Stimulated activated CD8-positive, alpha-beta memory T cell treated with anti-CD3 and anti-CD28 coated beads, Interleukin-7, amount 100 ng/mL, for 48 hours (primary cell): ENCODE data around the gene DNAH5.

ENCODE experiments used
- DNase-seq, 2 donors: peaks; one replicate each; pipeline ENCODE4 v3.0.0-alpha.2; 2020; ENCODE audit warnings: low read depth in 1 of 2; ENCODE audit errors: extremely low read depth in 1 of 2

The DNAH5 gene

DNA sequence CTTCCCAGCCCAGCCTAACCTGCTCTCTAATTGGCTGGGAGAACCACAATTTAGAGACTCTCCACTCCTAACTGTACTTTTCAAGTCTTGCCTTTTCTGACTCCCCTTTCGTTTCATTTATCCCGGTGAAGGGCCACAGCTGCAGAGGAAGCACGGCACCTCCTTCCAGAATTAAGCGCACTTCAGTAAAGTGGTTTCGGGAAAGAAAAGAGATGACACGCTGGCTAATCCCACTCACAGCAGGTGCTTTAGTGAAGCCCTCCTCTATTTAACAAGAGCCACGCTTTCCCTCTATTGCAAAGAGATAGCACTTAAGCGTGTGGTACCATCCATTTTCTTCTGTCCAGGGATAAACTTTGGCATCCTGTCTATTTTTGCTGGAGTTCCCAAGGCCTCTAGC is 4.8 kb downstream of the DNAH5 start:
- DNase-seq = no peak

DNA sequence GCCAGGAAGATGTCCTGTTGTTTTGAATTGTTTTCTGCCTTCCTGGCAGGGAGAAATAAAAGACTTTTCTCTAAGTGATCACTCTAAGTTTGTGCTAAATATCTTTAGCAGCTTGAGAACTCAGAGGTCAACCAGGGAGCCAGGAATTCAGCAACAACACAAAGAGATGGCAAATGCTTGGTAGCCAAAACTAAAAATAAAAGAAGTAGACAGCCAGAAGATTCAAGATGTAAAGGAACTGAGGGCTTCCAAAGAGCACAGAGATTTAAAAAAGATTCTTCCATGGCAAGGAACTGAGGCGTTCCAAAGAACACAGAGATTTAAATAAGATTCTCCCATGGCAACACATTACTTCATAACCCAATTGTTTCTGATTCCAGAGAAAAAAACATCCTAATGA is 9.6 kb downstream of the DNAH5 start:
- no peak for DNase-seq

DNA sequence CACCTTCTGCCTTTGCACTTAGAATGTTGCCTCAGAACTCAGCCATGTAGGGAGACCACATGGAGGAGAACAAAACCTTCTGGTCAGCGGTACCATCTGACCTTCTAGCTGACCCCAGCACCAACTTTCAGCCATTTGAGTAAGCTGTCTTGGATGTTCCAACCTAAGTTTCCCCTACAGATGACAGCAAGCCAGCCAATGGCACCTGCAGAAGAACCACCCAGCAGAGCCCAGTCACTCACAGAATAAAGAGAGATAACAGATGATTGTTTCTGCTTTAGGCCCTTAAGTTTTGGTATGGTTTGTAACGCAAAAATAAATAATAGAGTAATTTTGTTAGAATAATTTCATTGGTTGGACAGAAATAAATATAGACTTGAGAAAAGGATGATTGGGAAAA is 10.4 kb downstream of the DNAH5 start:
- DNase-seq = no peak

DNA sequence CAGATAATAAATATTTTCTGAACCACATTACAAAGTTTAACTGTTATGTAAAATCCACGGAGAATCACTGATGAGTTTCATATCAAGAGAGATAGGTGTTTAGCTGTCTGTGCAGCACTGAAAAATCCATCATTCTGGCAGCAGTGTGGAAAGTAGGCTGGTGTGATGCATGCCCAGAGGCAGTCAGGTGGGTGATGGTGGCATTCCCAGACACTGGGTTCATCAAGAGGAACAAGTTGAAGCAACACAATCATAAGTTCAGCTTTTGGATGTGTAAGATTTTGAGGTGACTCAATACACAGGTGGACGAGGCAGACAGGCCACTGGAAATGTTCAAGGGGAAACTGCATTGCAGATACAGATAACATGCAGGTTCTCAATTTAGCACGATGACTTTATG is 11.9 kb downstream of the DNAH5 start:
- DNase-seq = no peak

DNA sequence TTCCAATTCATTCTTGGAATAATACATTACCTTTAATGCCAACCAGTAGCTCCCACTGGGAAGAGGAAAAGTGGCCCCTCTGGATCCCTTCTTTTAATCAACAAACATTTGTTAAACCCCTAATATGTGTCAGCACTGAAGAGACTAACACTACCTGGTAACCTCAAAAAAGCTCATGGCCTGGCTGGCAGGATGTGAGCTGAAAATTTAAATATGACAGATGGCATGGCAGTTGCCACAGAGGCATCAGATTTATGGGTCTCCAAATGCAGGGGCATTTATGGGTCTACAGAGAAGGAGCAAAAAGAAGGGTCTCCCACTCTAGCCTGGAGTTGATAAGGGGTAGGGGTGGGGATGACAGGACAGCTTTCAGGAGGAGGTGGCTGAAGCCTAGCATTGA is 12.5 kb downstream of the DNAH5 start:
- no peak for DNase-seq

DNA sequence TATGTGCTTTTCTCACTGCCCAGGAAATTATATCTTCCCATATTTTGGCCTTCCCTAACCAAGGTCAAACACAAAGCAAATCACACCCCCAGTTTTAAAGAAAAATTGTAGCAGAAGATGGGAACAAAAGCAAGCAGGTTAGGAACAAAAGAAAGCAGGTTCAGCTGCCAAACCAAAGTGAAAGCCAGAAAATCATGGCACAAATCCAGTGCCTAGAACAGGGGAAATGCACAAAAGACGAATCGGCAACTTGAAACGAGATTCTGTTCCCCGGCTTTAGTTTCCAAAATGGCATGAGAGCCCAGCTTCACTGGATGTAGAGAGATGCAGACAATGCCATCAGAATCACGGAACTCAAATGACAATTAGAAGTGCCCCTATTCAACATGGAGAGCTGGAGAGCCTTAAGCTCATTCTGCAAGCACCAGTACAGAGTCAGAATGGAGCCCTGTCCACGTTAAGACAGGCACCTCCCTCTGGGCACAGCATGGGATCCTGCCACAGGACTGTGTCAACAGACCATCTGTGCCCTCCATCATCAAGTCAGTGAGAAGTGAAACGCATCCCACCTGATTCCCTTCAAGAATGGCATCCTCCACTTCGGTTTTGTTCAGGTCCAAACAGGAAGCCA is 13.8 kb downstream of the DNAH5 start:
- no peak for DNase-seq

DNA sequence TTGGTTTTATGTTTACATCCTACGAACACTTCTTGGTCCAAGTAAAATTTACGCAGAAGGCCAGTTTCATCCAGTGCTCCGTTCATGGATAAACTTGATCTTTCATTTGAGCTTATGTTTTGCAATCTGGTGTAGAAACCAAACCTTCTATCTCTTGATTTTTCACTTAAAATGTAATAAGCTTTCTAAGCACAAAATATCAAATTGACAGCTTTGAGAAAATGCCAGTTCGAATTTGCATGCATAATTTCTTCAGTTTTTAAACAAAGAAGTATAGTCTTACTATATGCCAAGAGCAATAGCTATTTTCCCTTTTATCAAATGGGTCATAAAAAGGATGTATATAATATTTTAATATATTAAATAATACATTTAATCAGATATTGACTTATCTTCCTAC is 17.8 kb downstream of the DNAH5 start:
- DNase-seq = no peak

DNA sequence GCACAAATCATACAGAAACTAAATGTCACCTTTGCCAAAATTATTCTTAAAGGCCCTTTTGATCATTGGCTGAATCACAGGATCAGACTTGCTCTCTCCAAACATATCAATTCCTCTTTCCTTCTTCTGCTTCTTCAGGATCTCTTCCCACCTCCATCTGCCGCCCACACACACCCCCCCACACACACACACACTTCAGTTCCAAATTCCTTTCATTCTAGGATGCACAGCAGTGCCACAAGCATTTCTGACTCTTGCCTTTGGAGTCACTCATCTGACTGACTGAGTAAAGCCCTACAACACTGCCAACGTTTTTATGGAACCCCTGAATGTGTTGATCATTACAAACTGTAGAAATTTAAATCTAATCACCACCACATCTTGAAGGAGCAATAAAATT is 22.9 kb downstream of the DNAH5 start:
- no peak for DNase-seq

DNA sequence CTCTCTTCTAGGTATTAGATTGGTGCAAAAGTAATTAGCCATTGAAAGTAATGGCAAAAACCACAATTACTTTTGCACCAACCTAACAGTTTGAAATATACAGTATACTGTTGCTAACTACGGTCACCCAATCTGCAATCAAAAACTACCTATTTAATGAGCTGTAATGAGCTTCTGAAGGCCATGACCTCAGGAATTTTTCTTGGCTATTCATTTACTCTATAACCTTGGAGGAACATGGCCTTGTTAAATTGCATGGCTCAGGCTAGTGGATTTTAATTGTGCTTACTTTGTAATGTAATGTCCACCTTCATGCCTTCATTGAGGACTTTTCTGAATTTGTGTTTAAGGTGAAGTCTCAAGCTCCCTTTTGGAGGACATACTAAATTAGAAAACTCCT is 24.7 kb downstream of the DNAH5 start:
- no peak for DNase-seq

DNA sequence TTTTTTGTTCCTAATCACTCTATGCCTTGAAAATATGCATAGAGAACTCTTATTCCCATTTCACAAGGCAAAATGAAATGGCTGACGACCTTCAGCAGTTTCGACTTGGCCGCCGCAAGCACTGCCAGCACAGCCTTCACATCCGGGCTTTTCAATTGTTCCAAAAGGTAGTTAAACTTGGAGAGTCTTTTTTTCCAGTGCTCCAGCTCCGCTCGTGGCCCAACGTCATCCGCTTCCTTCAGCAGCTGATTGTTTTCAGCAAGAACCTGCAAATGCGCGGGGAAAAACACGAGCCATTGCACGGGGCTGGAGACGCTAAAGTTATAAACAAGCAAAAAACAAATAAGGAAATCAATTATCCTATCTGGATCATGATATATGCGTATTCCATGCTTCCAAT is 25.4 kb downstream of the DNAH5 start:
- DNase-seq = no peak

DNA sequence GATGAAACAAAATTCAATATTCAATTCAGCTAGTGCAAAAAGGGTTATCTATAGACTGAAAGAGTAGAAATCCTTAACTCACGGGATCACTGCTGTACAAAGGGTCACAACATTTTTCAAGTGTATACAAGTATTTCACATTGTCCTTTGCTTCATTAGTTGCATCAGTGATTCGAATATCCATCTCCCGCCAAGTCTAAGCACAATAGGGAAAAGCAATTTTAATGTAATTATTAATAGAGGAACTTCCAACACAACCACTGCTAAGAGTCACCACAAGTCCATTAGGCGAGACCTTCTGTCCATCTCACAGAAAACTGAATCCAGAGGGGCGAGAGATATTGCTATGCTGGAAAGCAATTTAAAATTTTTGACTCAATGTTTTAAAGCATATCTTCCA is 27.4 kb downstream of the DNAH5 start:
- no peak for DNase-seq

DNA sequence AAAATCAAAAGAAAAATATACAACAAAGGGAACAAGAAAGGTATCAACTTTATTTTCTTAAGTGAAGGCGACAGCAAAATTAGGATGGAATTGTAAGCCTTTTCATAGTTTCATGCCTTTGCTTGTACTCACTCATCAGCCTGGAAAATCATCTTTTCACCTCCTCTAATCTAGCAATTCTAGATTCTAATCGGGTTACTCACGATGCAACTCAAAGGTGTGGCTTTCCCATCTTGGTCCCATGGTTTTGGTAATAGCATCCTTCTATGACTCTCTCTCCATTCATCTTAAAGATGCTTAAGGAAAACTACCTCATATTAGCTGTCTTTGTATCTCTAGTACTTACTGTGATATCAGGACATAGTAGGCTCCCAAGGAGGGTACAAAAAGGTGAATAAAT is 30.5 kb downstream of the DNAH5 start:
- DNase-seq = no peak

DNA sequence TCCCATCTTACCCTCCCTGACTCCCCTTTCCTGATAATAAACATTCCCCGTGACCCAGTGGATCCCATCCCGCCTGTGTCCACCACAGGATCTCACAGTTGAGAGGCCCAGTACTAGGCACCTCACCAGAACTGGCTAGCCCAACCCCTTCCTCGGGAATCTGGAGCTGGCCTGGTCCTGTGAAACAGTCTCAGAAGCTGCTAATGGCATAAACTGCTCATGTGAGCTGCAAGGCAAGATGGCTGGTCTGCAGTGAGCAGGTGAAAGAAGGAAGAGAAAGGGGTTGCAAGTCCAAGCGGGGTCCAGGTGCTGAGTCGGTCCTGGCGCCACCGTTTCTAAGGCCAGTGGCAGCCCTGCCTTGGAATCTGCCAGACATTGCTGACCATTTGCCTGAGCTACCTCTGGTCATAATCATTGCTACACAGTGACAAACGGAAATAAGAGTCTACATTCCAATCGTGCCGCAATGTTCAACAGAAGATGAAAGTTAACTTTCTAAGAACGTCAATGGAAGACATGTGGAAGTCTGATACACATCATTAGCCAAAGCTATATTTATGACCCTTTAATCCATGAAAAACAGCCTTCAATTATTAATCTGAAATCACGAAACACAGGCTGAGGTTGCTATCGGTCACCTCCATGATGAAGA is 33.7 kb downstream of the DNAH5 start:
- DNase-seq = no peak

DNA sequence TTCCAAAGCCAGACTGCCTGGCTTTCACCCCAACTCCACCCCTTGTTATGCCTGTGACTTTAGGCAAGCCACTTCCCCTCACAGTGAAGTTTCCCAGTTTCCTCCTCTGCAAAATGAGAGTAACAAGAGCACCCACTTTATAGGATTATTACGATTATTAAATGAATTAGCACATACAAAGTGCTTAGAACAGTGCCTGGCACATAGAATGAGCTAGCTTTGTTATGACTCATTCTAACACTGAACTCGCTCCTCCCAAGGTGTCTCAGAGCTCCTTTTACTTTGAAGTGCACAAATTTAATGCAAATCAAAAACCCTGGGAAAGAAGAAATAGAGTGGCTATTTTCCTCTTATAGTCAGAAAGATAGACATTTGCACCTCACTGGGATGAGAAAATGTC is 34.3 kb downstream of the DNAH5 start:
- DNase-seq = no peak

DNA sequence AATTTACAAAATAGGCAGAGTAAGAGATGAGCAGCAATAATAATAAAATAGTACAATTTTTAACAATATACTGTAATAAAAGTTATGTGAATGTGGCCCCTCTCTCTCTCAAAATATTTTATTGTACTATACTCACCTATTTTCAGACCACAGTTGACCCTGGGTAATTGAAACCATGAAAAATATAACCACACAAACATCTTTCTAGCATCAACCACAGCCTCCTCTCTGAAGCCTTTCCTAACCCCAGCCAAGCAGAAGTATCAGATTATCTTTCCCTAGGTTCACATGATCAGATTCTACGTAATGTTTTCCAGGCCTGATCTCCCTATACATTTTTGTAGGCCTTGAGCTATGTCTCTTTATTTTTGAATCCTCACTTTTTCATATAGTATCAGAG is 35.2 kb downstream of the DNAH5 start:
- no peak for DNase-seq

DNA sequence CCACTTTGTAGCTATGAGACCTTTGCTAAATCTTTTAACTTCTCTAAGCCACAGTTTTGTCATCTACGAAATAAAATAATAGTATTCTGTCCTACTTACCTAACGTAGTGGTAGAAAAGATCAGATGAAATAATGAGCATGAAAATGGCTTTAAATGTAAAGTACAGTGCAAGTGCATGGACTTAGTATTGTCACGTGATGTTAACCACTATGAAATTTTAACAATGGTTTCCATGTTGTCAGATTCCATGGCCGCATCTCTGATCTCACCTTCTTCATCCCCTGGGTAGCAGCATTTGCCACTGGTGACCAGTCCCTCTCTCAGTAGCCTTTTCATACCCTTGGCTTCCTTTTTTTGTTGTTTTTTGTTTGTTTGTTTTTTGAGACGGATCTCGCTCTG is 45.9 kb downstream of the DNAH5 start:
- no peak for DNase-seq

DNA sequence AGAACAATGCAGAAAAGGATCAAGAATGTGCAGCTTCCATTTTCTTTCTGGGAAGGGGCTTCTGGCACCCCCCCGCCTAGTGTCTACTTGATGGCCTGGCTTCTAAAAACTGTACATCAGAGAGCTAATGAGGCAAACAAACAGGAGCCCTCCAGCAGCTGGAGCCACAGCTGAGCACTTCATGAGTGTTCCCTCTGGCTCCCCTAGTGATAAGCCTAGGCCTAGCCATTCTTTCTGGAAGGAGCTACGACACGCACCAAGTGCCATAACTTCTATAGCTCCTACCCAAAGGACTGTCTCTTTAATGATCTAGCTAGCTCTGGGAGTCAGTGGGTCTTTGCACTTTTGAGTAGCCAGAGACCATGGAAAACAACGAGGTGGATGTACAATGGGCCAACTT is 66.1 kb downstream of the DNAH5 start:
- no peak for DNase-seq

DNA sequence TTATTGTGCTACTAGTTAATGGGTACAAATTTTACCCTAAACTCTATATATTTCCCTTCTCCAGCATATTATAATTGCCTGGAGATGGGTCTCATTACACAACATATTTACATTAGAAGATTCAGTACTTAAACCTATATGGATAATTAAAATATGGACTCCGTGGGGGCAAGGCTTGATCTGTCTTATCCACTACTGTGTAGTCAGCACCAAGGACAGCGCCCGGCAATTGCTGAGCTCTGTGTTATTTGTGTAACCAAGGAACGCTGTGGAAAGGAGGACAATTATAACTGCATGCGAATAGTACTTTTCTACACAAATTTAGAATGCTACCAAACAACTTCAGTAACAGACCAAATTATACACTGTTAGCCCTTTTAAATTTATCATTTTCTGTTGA is 77.7 kb downstream of the DNAH5 start:
- no peak for DNase-seq

DNA sequence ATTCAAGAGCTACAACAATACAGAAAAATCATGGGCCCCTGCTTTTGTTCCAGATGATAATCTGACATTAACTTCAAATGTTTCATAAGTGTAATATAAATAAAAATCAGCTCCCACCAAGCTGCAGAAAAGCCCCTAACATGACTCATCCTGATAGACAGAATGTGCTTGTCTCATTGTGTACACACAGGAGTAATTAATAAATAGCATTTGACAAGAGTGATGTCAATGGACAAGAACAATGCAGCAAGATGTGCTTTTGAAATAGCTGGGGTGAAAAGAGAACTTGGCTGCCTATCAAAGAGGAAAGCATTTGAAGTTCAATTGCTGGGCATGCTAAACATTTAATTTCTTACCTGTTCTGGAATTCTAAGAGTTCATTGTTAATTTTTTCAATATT is 79.2 kb downstream of the DNAH5 start:
- no peak for DNase-seq

DNA sequence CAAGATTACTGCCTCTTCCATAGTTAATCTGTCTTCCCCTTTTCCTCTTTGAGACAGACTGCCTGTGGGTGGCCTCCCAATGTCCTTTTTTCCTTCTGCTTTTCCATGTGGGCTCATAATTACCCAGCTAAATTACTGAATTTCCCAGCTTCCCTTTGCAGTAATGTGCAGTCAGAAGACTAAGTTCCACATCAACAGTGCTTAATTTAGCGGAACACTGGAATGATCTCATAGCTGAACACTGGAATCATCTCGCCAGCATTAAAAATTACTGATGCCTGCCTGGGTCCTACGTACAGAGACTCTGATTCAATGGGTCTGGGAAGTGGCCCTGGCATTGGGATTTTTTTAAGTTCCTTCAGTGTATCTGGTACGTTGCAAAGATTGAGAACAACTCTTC is 84.3 kb downstream of the DNAH5 start:
- DNase-seq = no peak

DNA sequence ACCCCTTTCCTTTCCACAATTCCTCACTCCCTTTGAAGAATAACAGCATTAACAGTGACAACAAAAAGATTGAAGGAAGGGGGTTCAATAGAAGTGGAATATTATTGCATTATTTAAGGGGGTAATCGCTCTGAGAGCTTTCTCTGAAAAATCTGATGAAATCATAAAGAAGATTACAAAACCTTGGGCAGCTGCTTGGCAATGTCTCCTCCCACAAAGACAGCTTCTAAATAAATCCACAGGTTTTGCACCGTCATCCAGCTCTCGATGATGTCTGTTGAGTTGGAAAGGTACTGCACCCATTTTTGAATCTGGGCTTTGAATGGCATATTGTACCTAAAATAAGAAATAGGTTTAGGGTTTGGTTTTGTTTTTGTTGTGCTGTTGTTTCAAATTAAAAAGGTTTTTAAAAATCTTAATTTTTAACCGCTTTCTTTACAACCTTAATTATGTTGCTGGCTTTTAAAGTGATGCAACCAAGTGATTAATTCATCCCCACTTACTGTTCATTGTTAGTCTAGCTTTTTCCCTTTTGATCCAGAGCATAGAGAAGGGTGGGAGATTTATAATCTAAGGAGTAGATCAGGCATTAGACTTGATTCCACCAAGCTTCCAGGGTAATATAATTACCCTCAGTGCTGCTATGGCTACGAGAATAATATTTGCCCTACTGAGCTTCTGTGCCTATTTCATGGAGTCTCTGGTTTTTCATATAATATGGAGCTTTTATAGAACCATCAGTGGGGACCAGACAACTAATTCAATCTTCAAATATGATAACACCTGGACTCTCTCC is 85.0 kb downstream of the DNAH5 start:
- DNase-seq = no peak

DNA sequence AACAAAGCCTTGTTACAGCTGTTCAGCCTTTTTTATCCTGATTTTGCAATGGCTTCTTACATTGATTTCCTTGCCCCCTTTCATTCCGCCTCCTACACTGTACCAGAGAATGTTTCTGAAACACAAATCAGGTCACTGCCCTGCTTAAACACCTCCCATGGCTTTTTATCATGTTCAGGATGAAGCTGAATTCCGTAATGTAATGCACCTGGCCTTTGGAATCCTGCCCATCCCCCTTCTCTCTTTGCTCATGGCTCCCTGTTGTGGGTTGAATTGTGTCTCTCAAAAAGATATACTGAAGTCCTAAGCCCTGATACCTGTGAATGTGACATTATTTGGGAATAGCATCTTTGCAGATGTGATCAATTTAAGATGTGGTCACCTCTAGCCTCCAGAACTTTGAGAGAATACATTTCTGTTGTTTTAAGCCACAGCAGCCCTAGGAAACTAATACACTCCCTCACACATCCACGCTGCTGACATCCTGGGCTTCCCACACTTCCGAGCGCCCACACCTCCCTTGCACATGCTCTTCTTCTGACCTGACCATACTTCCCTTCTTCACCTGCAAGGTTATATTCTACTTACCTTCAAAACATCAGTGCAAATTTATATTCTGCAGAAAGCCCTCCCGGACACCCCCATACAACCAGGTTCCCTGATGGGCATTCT is 101.2 kb downstream of the DNAH5 start:
- DNase-seq = no peak
